Left renal pelvis (tissue), 4 donors: ENCODE data around the gene RUVBL1. TPM values are rescaled to one million over a fixed set of nuclear protein-coding genes. Genes with fewer than 3 reads are reported as not detected.
"Not testable (repeated sequence)": the region's sequence is repeated elsewhere in the genome, so short reads cannot be mapped to it uniquely, and the experiment has no call there.

Experiments used
- DNase-seq, 4 donors: peaks; one replicate each; pipeline ENCODE4 v3.0.0-alpha.2; 2013; ENCODE audit warnings: low read depth in 4 of 4, low spot score in 3 of 4
- polyA plus RNA-seq, 4 donors: library from polyadenylated mRNA; unstranded; fragments of 120-200 nt; gene quantifications; one replicate each; pipeline ENCODE4 v1.2.1, GENCODE V29; 2013; ENCODE audit not compliant: insufficient read length in 4 of 4

Gene RUVBL1
- 10 to 100 TPM; 31.8 to 69.2 (median 63.9) TPM for polyA plus RNA-seq

DNA sequence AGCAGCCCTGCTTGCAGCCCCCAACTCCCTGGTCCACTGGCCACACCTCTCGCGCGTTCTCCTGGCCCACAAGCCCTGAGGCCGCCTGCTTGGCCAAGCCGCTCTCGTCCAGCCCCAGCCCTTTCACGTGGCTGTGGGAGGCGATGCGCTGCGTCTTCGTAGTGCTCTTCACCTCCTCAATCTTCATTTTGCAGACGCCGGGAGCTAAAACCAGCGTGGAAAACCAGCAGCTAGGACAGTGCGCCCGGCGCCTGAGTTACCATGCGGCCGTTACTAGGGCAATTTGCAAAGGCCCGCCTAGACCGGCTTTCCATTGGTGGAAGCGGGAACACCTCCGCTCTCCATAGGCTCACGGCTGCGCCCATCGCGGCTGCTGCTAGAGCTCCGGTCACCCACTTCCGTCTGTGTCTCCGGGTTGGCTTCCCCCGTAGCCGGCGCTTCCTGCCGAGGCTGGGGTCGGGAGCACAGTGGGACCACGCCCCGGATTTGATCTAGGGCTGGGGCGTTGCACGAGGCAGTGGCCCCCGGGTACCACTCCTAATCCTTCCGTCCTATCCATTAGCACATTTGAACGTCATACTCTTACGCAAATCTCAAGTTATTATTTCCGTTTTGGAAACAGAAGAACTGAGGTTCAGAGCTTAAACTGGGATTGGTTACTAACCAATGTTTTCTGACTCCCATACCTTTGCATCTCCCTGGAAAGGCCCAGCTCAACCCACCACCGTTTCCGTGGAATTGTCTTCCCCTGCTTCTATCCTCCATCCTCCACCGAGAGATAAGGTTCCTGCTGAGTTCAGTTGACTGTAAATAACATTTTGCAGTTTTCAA lies at the start of gene RUVBL1:
RUVBL1 (minus strand) TSS at position 275 of the 831 bp plus-strand sequence; CDS start at position 187, 88 bp downstream.
- peak; percentile 87 to 95 (median 90) for DNase-seq

DNA sequence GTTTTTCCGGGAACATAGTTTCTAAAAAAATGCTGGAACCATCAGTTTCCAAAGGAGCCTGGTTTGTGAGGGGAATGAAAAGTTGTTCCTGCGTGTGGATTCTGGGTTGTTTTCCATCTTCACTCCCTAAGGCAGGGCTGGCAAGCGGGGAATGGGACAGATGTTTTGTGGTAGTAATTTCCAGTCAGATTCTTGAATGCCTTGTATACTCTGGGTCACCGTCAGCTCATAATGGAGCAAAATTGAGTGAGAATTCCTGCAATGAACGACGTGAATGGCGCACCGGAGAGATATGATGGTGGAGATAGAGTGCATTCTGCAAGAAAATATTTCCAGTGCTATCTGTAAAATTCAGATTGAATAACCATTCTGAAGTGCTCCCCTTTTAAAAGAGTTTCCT lies 49.6 kb upstream of the RUVBL1 start:
- DNase-seq: no peak

DNA sequence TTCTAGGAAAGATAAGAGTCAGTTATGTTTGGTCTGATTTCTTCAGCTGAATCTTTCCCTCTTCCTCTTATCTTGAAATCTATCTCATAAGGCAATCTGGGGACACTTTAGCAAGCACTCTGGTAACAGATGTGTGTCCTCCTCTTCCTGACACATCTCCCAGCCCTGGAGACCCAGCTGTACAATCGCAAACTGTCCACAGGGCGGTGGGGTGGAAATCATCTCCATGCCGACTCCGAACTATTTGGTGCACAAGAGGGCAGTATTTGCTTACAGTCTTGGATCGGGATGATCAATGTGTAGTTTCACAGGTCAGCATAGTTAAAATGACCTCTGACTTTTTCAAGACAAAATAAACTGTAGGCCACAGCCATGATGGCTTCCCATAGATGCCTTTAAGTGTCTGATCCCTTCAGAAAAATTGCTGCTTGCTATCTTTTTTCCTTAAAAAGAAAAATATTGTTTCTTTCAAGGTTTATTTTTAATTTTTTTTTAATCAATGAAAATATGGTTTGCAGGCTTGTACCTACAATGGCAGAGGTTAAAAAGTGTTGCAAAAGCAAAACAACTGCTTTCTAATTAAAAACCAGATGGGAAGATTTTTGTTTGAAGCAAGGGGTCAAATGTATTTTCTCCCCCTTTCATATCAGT lies 47.4 kb upstream of the RUVBL1 start:
- DNase-seq: peak; percentile 67 to 76 (median 70)

DNA sequence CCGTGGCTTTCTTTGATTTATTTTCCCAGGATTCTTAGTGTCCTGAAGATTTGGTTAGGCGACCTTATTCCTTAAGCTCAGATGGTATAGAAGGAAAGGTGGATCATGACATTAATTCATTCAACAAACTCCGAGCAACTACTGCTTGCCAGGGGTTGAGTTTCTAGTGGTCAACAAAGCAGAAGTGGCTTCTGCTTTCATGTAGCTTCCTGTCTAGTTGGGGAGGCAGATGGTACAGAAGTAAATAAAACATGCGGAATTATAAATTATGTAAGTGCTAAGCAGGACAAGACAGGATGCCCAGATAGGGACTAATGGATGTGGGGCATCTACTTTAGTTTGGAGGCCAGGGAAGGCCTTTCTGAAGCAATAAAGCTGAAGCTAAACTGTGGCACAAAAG lies 45.2 kb upstream of the RUVBL1 start:
- DNase-seq: no peak

DNA sequence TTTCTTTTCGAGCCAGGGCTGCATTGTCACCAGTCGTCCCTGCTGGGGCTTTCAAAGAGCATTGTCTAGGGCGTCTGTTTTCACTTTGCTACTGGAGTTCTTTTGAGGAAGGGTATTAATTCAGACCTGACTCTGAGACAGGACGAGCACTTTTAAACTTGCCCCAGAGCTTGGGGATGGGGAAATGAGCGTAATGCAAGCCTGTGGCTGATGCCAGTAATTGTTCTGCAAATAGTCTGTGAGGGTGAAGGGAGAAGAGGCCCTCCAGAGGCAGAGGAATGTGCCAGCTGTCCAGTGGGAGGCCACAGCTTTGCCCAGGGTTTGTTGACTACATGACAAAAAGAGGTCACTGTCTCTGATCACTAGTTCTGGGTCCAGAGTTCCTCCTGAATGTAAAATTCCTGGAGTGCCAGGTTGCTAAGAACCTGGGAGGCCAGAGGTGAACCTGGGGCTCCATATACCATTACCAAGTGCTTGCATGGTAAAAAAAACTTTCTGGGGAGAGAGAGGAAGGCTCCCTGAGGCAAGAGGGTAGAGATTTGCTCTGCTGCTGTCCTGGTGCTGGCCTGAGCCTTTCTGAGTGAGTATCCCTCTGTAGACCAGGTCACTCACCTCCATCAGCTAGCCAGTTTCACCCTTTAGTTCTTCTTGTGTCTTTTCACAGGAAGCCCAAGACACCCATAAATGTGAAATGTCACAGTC lies 44.5 kb upstream of the RUVBL1 start:
- DNase-seq: no peak

DNA sequence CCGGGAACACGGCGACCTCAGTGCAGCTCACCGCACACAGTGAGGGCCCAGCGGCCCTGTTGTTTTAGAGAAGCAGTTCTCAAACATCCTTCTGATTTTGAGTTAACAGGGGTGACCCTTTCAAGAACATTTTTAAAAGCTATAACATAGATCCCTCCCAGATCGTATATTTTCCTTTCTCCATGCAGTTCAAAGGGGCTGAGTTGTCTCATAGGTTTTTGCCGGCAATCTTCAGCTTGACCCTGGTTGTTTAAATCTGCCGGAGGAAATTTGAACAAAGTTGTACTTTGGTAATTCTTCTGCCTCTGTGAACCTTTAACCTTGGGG lies 44.0 kb upstream of the RUVBL1 start:
- no peak for DNase-seq

DNA sequence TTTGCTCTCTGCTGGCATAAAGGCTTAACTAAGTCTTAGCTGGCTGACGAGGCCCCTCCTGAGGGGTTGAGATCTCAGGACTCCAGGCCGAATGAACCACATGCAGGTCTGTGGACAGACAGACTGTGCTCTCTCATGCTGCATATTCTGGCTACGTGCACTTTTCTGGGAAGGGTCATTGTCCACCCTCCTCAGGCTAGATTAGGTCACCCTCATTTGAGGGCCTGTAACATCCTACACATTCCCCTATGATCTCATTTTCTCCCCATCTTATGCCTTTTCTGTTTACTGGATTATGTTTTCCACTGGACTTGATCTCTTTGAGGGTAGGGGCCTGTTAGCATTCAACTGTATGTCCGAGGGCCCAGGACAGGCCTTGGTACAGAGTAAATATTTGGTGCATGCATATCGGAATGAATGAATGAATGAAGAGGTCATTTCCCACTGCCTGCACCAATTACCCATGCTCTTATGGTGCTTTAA lies 43.4 kb upstream of the RUVBL1 start:
- DNase-seq: no peak

DNA sequence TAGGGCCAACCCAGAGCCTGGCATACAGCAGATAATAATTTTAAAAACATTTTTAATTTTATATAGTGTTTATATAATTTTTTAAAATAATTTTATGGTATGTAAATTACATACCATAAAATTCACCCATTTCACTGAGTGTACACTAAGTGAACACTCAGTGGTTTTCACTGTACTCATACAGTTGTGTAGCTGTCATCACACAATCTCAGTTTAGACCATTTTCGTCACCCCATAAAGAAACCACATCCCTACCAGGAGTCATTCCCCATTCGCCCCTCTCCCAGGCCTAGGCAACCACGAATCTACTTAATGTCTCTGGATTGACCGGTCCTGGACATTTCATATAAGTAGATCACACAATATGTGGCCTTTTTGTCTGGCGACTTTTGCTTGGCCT lies 39.8 kb upstream of the RUVBL1 start:
- no peak for DNase-seq

DNA sequence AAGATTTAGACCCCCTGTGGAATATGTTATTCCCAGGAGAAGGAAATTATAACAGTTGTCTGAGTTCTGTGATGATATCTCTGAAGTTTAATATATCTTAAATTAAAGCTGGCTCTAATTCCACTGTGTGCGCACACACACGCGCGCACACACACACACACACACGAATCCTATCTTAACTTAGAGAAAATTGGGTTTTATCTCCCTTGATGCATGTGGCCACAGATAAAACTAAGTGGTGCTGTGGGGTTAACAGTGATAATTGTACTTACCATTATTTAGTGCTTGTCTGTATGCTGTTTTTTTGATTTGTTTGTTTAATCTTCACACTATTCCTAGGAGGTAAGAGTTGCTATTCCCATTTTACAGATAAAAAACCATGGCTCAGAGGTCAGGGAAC lies 37.0 kb upstream of the RUVBL1 start:
- DNase-seq: no peak

DNA sequence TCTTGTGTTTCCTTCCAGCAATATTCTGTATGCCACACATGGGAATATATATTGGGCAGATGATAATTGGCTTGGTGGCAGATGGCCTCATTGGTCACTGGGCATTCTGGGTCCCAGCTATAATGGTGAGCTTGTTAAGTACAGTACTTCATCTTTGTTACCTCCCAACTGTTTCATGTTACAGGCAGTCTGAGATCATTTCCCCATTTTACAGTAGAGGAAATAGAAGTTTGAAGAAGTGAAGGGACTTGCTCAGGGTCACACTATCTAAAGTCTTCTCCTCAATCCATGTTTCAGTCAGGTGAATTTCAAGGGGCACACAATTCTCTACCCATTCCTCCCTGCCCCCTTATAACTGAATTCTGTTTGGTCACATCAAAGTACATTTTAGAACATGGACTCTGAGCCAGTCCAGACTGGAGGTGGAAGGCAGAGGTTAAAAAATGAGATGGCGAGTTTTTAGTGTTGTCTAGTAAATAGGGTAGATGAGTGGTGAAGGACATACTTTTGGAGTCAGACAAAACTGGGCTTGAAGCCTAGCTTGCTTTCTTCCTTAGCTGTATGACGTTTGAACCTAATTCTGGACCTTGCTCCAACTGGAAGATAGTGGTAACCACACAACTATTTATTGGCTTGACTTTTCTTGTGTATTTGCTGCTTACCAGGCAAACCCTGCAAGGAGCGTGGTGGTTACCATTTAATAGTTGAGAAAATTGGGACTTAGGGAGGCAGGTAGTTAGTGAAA lies 32.2 kb upstream of the RUVBL1 start:
- no peak for DNase-seq

DNA sequence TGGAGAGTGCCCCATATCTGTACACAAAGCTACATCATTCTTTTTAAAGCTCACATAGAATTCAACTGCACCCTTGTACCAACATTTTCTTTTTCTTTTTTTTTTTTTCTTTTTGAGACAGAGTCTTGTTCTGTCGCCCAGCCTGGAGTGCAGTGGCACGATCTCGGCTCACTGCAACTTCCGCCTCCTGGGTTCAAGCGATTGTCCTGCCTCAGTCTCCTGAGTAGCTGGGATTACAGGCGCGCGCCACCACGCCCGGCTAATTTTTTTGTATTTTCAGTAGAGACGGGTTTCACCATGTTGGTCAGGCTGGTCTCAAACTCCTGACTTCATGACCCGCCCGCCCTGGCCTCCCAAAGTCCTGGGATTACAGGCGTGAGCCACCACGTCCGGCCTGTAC lies 30.7 kb upstream of the RUVBL1 start:
- DNase-seq: not testable (repeated sequence)

DNA sequence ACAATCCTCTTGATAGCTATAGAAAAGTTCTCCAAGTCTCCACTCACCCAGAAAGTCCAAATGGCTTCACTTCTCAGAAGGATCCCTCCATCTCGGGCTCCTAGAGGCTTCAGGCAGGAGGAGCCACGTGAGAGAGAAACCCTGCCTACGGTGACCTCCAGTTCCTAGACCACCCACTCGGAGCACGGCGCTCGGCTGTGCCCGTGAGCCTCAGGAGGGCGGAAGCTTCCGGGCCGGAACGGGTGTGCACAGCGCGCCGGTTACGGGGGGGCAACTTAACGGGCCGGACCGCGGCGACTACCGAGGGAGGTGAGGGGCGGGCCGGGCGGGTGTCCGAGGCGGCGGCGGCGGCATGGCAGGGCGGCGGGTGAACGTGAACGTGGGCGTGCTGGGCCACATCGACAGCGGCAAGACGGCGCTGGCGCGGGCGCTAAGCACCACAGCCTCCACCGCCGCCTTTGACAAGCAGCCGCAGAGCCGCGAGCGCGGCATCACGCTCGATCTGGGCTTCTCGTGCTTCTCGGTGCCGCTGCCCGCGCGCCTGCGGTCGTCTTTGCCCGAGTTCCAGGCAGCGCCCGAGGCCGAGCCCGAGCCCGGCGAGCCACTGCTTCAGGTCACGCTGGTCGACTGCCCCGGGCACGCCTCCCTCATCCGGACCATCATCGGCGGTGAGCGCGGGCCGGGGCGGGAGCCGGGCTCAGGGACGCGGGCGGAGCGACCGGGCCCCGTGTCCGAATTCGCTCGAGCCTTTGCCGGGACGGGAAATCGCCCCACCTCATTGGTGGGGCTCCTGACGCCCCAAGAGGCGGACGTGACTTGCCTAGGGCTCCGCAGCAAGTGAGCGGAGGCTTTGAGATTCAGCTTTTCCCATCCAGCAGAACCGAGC lies 29.8 kb upstream of the RUVBL1 start, which contains the start of gene EEFSEC:
EEFSEC (plus strand) TSS at position 326 of the 886 bp plus-strand sequence; CDS start at position 353, 27 bp downstream.
- DNase-seq: peak in 2 of 4 donors; percentile 36 to 44

DNA sequence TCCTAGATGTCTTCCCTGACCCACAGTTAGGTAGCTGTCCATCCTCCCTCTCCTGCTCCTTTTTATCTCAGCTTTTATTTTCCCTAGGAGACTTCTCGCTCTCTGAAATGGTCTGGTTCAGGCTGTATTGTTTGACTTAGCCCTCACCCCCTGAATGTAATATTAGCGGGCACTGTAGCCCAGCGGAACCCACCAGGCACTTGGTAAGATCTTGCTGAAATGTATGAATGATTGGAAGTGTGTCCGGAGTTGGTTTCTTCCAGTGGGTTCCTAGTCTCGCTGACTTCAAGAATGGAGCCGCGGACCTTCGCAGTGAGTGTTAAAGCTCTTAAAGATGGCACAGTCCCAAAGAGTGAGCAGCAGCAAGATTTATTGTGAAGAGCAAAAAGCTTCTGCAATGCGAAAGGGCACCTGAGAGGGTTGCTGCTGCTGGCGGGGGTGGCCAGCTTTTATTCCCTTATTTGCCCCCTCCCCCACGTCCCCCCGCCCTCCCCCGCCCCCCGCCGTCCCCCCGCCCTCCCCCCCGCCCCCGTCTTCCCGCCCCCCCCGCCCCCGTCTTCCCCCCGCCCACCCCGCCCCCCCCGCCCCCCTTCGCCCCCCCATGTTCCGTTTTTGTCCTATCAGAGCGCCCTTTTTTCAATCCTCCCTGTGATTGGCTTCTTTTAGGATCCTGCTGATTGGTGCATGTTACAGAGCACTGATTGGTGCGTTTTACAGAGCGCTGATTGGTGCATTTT lies 29.0 kb upstream of the RUVBL1 start:
- DNase-seq: no peak

DNA sequence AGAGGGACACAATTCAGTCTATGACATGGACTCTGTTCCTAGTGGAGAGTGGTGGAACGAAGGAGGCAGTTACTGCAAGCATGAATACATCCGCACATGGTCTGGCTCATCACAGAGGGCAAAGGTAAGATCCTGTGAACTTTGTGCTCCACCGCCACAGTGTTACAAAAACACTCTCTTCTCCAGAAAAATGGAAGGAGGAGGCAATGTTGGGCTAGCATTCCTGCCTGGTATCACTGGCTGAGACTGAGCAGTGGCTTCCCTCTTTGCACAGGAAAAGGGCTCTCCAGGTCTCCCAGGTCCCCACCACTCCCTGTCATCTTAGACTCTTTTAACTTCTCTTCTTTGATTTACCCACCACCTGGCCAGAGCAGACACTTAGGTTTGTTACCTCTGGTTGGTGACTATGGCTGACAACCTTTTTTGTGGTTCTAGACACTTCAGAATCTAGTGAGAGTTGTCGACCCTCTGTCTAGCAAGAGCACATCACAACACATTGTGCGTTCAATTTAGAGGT lies 28.2 kb upstream of the RUVBL1 start:
- no peak for DNase-seq

DNA sequence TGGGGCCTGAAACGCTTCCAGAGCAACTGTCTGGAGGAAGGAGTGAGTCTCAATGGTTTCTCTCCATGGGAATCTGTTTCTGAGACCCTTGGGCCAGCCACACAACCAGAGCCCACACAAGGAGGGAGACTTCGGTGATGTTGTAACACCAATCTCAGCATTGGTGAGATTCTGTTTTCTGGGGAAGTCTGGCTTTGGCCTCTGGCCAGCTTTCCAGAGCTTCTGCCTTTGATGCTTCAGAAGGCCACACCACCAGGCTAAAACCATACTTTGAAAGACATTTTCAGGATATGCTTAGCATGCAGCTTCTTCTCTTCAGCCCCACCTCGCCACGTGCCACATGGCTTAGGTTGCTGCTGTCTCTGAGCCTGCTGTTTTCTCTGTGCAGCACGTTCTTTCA lies 26.0 kb upstream of the RUVBL1 start:
- no peak for DNase-seq

DNA sequence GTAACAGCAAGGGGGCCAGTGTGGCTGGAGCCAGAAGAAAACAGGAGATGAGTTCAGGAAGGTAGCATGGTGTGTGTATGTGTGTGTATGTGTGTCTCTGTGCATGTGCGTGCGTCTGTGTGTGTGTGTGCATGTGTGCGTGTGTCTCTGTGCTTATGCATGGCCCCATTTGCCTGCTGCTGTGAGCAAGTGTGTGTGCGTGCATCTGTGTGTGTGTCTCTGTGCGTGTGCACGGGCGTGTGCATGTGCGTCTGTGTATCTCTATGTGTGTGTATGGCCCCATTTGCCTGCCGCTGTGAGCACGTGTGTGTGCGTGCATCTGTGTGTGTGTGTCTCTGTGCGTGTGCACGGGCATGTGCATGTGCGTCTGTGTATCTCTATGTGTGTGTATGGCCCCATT lies 22.6 kb upstream of the RUVBL1 start:
- no peak for DNase-seq

DNA sequence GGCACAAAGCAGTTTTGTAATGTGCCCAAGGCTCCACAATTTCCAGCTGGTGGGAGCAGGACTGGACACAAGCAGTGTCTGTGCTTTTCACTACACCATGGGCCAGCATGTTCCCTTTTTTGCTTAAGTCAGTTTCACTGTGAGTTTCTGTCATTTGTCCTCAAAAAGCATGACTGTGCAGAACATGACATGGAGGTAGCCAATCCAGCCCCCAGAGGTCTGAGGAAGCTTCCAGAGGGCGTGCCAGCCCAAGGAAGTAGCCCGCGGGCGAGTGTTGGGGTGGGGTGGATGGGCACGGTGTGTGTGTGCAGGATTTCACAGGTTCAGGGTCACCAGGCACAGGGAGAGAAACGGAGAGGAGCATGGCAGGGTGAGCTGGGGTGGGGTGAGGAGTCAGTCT lies 21.7 kb upstream of the RUVBL1 start:
- DNase-seq: no peak

DNA sequence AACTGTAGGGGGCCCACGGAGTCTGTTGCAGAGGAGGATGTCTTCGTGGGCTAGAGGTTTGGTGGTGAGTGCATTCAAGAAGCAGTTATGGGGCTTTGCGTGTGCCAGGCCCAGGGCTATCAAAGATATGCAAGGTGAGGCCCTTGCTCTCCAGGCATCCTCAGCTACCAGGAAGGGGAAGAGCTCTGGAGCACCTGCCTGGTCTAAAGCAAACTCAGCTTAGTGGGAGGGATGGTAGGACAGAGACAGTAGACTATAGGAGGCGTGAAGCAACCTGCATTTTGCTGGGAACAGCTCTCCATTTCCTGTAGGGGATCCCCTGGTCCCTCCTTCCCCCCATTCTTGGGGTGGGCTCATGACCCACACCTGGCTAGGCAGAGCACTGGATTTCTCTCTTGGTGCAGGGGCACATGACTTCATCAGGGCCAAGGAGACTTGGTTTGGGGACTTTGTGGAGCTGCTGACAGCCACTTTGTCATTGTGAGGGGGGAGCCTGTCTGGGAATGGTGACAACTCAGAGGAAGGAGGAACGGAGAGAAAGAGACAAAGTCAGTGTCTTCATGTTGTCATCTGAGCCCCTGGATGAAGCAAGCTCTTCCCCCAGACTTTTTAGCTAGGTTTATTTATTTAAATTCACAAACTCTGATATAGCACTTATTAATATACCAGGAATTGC lies 21.0 kb upstream of the RUVBL1 start:
- DNase-seq: no peak
